Activated CD8-positive, alpha-beta memory T cell treated with anti-CD3 and anti-CD28 coated beads, Interleukin-2, amount 10 ng/mL, durations not matched to agents 7 days and 5 days (primary cell): ENCODE results near the gene CPED1. TPM values are rescaled to one million over a fixed set of nuclear protein-coding genes. Genes with fewer than 3 reads are reported as not detected.

Experiments
- ATAC-seq: fragments of 150-1000 bp; cut with Tn5 transposase; one replicate; pipeline ENCODE4 v1.10.0; 2021; ENCODE audit warnings: moderate library complexity
- CTCF ChIA-PET: fragments of 350-600 bp; sonication (Branson Sonifier 250); formaldehyde crosslinking; loops from one replicate; lab custom pipeline; 2021; ENCODE audit warnings: antibody characterized with exemption; lab: Charles Lee
- DNase-seq: peaks from one replicate; pipeline ENCODE4 v3.0.0-alpha.2; 2020
- H3K27ac Mint-ChIP-seq: one replicate; pipeline ENCODE4 v1.8.0; 2021; ENCODE audit warnings: mild to moderate bottlenecking, mixed read lengths
- H3K27me3 Mint-ChIP-seq: one replicate; pipeline ENCODE4 v1.8.0; 2021; ENCODE audit warnings: mixed read lengths
- H3K36me3 Mint-ChIP-seq: one replicate; pipeline ENCODE4 v1.8.0; 2021; ENCODE audit warnings: mild to moderate bottlenecking, mixed read lengths
- H3K4me1 Mint-ChIP-seq: one replicate; pipeline ENCODE4 v1.8.0; 2021; ENCODE audit warnings: mixed read lengths
- H3K4me3 Mint-ChIP-seq: one replicate; pipeline ENCODE4 v1.8.0; 2021; ENCODE audit warnings: mild to moderate bottlenecking, moderate library complexity, mixed read lengths
- H3K9me3 Mint-ChIP-seq: one replicate; pipeline ENCODE4 v1.8.0; 2022; ENCODE audit warnings: low read depth, mixed read lengths
- total RNA-seq, 2 experiments: library from RNA; stranded (reverse); gene quantifications; one replicate each; pipeline ENCODE4 v1.2.3, GENCODE V29; 2021

Gene CPED1
- total RNA-seq, 2 experiments from 2014 or later: 0.16 TPM; not detected in 1

DNA sequence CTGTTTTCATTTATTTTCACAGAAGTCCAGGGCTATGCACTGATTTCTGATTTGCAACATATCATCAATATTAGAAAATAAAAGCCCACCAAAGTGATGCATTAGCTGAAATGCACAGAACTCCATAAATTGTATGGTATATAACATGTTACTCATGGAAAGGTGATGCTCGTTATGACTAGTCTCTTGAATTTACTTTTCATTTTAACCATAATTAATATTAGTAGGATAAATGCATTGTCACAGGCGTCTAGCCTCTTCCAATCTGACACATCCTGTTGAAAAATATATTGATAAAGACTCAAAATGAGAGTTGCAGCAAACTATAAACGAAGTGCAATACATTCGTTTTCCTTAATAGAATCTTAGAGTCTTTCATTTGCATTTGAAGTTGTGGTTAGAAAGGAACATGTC, 92.4 kb downstream of the CPED1 start:
- Mint-ChIP-seq H3K27ac (no peak overlapping the region), H3K9me3 (no peaks in the 10 kb centered on the region), H3K4me1 (peaks cover 3% of the 10 kb centered on the region), H3K27me3 (peaks cover 31% of the 10 kb centered on the region), H3K4me3 (no peak overlapping the region), H3K36me3 (no peaks in the 10 kb centered on the region)
- DNase-seq (no peak), ATAC-seq (no peak)
- CTCF ChIA-PET: interaction anchor here (0.7 to 3.6 kb wide), 5 partner anchors 10 to 275 kb away, joined by 3 to 43 read pairs (median 4); partner anchors contain the start of gene CPED1

DNA sequence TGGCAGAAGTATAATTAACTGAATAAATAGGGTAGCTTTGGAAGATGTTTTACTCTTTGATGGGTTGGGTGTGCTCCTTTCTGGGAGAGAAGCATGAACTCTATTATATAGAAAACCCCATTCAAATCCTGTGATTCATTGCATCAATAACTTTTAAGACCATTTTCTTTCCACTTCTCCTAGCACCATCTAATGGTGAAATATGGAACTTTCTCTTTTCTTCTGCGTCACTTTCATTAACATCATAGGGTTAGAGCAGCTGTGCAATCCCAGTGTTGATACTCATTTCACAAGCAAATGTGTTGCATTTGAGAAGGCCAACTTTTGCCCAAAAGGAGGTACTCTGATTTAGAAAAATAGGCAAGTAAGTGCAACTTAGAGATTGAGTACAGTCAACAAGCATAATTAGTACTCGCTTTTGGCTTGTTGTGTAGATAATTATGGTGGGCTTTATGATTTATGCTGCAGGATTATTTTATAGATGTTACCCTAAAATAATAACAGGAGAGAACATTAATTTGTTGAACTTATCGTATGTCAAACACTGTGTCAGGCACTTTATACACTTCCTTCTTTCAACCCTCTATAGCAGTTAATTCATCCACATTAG, 92.9 kb downstream of the CPED1 start:
- H3K27ac Mint-ChIP-seq: no peak overlapping the region
- no peak overlapping the region for H3K4me3 Mint-ChIP-seq
- H3K4me1 Mint-ChIP-seq: peaks cover 3% of the 10 kb centered on the region
- DNase-seq (no peak), ATAC-seq (peak; percentile 81)
- H3K27me3 Mint-ChIP-seq: peaks cover 30% of the 10 kb centered on the region
- CTCF ChIA-PET: interaction anchor here (0.7 to 3.6 kb wide), 7 partner anchors 11 to 290 kb away, joined by 3 to 43 read pairs (median 5); partner anchors contain the start of gene CPED1
- no peaks in the 10 kb centered on the region for H3K9me3 Mint-ChIP-seq
- H3K36me3 Mint-ChIP-seq: no peaks in the 10 kb centered on the region

DNA sequence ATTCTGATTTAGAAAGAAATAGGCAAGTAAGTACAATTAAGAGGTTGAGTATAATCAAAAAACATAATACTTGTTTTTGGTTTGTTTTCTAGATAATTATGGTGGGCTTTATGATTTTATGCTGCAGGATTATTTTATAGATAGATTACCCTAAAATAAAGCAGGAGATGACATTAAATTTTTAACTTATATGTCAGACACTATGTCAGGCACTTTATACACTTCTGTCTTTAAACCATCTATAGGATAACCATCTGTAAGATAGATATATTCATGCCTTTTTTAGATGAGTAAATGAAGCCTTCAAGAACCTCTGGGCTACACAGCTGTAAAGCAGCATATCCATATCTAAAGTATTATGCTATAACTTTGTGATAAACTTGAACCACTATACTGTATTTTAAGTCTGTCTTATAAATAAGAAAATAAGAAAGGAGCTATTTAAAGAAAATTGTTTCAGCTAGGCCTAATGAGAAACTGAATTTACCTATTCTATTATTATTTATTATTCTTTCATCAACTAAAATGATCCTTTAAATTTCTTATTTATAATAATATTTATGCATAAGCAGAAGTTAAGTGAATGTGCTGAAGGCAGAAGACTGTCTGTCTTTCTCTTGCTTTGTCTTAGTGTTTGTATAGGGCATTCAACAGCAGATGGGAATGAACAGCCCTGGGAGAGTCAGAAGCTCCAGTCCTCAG, 94.0 kb downstream of the CPED1 start:
- CTCF ChIA-PET: interaction anchor here (1.5 to 3.6 kb wide), 4 partner anchors 10 to 291 kb away, joined by 5 to 43 read pairs (median 11); partner anchors contain the start of gene CPED1
- ATAC-seq (no peak), DNase-seq (no peak)
- H3K27ac Mint-ChIP-seq: no peak overlapping the region
- H3K27me3 Mint-ChIP-seq: peaks cover 29% of the 10 kb centered on the region
- no peak overlapping the region for H3K4me3 Mint-ChIP-seq
- H3K9me3 Mint-ChIP-seq: no peaks in the 10 kb centered on the region
- no peaks in the 10 kb centered on the region for H3K36me3 Mint-ChIP-seq
- H3K4me1 Mint-ChIP-seq: no peaks in the 10 kb centered on the region

DNA sequence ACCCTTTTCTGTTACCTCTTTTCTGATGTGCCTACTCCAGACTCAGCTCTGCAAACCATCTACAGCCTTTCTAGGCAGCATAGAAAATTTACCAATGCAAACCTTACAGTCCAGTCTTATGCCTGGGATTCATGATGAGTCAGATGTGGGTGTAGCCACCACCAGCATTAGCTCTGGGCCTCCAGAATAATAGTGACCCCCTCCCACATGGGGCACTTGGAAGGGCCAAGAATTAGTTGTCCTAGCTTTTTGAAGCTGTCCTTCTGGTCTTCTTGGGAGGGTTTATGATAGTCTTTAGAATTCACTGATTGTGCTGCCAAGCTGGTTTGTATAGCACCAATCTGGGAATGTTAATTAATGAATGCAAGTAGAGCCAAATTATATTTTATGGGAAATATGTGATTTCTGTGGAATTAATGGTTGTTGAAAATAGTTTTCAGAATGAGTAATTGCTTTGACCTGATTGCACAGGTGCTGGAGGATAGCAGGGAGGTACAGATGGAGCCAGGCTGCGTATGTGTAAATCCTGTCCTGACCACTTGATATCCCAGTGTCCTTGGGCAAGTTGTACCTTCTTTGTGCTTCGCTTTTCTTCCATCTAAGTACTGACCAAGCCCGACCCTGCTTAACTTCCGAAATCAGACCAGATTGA, 94.8 kb downstream of the CPED1 start:
- no peak for ATAC-seq
- H3K27me3 Mint-ChIP-seq: peaks cover 24% of the 10 kb centered on the region
- H3K4me1 Mint-ChIP-seq: no peaks in the 10 kb centered on the region
- no peaks in the 10 kb centered on the region for H3K36me3 Mint-ChIP-seq
- CTCF ChIA-PET: interaction anchor here (1.8 to 3.6 kb wide), 3 partner anchors 96 to 292 kb away, joined by 5 to 43 read pairs (median 16); partner anchors contain the start of gene CPED1
- H3K9me3 Mint-ChIP-seq: no peaks in the 10 kb centered on the region
- H3K27ac Mint-ChIP-seq: no peak overlapping the region
- DNase-seq: no peak
- H3K4me3 Mint-ChIP-seq: no peak overlapping the region

DNA sequence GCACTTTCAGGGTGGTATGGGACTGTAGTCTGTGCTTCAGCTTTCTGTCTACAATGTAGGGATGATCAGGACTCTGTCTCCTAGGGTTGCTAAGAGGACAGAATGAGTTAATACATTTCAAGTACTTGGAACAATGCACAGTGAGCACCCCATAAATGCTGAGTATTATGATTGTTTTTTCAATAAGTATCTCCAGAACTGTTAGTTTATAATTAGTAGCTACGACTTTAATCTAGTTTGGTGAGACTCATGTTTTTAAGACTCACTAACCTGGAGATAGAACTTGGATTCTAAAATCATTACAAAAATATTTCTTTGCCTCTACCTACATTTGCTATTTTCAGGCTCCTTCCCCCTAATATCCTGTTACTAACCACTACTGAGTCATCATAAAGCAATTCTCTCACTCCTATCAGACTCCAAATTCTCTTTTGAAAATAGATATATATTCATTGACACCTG, 95.3 kb downstream of the CPED1 start:
- Mint-ChIP-seq H3K4me1 (no peaks in the 10 kb centered on the region), H3K36me3 (no peaks in the 10 kb centered on the region), H3K27me3 (peaks cover 22% of the 10 kb centered on the region), H3K4me3 (no peak overlapping the region), H3K27ac (no peak overlapping the region), H3K9me3 (no peaks in the 10 kb centered on the region)
- no peak for ATAC-seq
- CTCF ChIA-PET: interaction anchor here (1.2 to 3.6 kb wide), 4 partner anchors 12 to 278 kb away, joined by 3 to 43 read pairs (median 10); partner anchors contain the start of gene CPED1
- DNase-seq: no peak

DNA sequence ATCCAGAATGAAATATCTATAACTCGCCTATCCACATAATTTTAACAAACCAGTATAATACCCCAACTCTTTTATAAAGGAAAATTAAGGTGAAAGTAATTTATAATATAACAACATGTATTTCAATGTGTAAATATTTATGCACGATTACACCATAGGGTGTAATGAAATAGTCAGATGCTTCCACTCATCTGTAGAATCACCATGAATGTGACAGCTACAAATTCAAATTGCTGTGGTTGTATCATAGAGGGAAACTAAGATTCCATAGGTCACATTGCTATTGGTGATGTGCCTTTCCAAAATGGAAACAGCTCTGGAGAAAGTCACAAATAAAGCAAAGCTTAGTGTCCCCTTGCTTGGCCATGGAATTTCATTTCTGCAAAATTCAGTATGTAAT, 95.7 kb downstream of the CPED1 start:
- H3K27me3 Mint-ChIP-seq: peaks cover 20% of the 10 kb centered on the region
- H3K36me3 Mint-ChIP-seq: no peaks in the 10 kb centered on the region
- CTCF ChIA-PET: interaction anchor here (1.2 to 3.6 kb wide), 3 partner anchors 13 to 278 kb away, joined by 3 to 16 read pairs (median 4); no protein-coding TSS in a partner anchor
- no peaks in the 10 kb centered on the region for H3K9me3 Mint-ChIP-seq
- DNase-seq (no peak), ATAC-seq (no peak)
- H3K4me3 Mint-ChIP-seq: no peak overlapping the region
- H3K4me1 Mint-ChIP-seq: no peaks in the 10 kb centered on the region
- no peak overlapping the region for H3K27ac Mint-ChIP-seq

DNA sequence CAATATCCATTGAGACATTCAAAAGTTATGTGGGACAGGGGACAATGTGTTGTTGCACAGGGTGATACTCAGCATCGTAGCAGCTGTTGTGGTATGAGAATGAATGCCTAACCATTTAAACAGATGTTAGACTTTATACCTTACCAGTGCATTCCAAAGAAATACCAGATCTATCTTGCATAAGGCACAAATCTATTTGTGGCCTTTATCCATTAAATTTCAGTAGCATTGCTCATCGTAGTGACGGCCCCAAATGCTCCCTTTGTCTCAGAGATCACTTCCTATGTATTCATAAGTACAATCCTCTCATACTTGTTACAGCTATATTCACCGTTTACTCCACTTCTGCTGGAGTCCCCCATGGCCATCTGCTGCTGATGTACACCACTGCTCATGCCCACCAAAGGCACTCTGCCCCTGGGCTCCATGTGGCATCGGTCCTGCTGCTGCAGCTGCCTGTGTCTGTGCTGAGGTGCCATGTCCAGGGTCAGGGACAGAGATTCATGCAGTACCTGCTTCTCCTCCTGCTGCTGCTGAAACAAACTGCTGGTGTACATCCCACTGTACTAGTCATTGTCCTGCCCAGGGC, 96.3 kb downstream of the CPED1 start:
- CTCF ChIA-PET: interaction anchor here (1.2 to 1.3 kb wide), 2 partner anchors 13 to 23 kb away, joined by 3 to 4 read pairs; no protein-coding TSS in a partner anchor

DNA sequence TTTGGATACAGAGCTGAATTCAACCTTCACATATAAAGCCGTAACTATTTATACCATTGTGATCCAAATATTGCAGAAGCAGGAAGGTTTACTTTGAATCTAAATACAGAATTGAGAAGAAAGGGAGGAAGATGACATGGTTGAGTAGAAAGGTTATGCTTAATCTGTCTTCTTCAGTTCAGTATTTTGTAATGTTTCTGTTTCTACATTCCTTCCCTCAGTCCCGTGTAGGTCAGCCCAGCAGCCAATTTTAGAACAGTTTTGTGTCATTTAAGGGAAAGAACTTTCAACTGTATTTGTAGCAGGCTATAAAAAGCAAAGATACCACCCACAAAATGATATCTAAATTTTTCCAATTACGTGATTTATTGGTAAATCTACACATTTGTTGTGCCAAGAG, 97.4 kb downstream of the CPED1 start:
- no peak overlapping the region for H3K27ac Mint-ChIP-seq
- peaks cover 17% of the 10 kb centered on the region for H3K27me3 Mint-ChIP-seq
- no peaks in the 10 kb centered on the region for H3K9me3 Mint-ChIP-seq
- ATAC-seq (no peak), DNase-seq (no peak)
- no peaks in the 10 kb centered on the region for H3K4me1 Mint-ChIP-seq
- H3K36me3 Mint-ChIP-seq: no peaks in the 10 kb centered on the region
- CTCF ChIA-PET: no interaction called here
- H3K4me3 Mint-ChIP-seq: no peak overlapping the region

More for the DNA sequence above, 96.3 kb downstream of the CPED1 start:
- H3K27me3 Mint-ChIP-seq: peaks cover 20% of the 10 kb centered on the region
- ATAC-seq (no peak), DNase-seq (no peak)
- no peaks in the 10 kb centered on the region for H3K36me3 Mint-ChIP-seq
- no peaks in the 10 kb centered on the region for H3K4me1 Mint-ChIP-seq
- no peak overlapping the region for H3K4me3 Mint-ChIP-seq
- no peaks in the 10 kb centered on the region for H3K9me3 Mint-ChIP-seq
- no peak overlapping the region for H3K27ac Mint-ChIP-seq

DNA sequence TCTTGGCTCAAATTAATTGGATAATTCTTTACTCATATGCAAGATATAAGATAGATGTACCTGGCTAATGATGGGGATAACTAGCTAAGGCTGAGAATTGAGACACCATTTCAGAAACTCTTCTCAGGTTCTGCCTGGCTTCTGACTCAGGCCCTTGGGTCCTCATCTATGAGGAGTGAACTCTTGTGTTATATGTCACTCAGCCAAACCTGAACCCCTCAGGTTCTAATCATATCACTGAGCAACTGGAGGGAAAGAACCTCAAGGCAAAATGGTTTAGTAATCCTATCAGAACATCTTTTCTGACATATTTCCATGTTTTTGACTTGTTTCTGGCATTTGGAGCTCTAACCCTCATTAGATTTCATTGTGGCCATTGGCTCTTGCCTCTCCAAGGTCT, 100.4 kb downstream of the CPED1 start:
- no peaks in the 10 kb centered on the region for H3K4me1 Mint-ChIP-seq
- H3K36me3 Mint-ChIP-seq: no peaks in the 10 kb centered on the region
- peaks cover 14% of the 10 kb centered on the region for H3K27me3 Mint-ChIP-seq
- no peaks in the 10 kb centered on the region for H3K9me3 Mint-ChIP-seq
- ATAC-seq (no peak), DNase-seq (no peak)
- no peak overlapping the region for H3K27ac Mint-ChIP-seq
- no peak overlapping the region for H3K4me3 Mint-ChIP-seq
- CTCF ChIA-PET: no interaction called here

DNA sequence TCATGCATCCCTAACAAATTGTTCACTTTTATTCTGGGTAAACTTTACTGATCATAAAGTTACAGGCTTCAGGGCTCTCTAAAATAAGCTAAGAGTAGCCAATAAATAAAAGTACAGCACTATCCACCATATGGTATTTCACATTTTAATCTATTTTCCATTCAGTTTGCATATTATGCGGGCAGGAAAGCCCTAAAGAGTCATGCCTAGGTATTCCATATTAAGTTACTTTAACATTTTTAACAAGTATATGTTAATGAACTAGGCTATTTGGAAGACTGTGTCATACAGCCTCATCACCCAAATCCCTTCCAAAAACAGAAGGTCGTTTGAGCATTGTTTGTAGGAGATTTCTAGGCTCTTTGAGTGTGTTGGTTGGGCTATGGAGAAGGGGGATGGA, 106.3 kb downstream of the CPED1 start:
- no peaks in the 10 kb centered on the region for H3K9me3 Mint-ChIP-seq
- H3K36me3 Mint-ChIP-seq: no peaks in the 10 kb centered on the region
- H3K27me3 Mint-ChIP-seq: peaks cover 12% of the 10 kb centered on the region
- H3K4me3 Mint-ChIP-seq: no peak overlapping the region
- H3K4me1 Mint-ChIP-seq: no peaks in the 10 kb centered on the region
- ATAC-seq (no peak), DNase-seq (no peak)
- no peak overlapping the region for H3K27ac Mint-ChIP-seq
- CTCF ChIA-PET: no interaction called here

DNA sequence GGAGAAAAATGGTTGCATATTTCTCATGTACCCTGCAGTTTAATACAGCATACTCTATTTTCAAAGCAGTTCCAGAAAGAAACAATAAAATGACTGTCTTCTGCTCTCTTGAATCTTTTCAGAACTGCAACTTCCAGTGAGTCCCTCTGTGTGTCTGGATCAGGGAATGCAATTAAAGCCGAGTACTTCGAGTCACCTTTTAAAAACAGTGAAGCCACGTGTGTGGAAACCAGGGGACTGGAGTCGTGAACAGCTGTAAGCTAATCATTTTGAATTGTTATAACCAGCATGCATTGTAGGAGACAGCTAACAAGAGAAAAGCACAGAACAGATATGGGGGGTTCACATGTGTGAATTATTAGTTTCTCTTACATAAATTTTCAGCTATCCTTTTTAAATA, 109.1 kb downstream of the CPED1 start:
- peaks cover 26% of the 10 kb centered on the region for H3K27me3 Mint-ChIP-seq
- H3K36me3 Mint-ChIP-seq: no peaks in the 10 kb centered on the region
- H3K9me3 Mint-ChIP-seq: no peaks in the 10 kb centered on the region
- no peak overlapping the region for H3K4me3 Mint-ChIP-seq
- no peak for DNase-seq
- no peak overlapping the region for H3K27ac Mint-ChIP-seq
- no peaks in the 10 kb centered on the region for H3K4me1 Mint-ChIP-seq
- CTCF ChIA-PET: interaction anchor here (0.7 kb wide), 1 partner anchor 110 kb away, joined by 4 read pairs; no protein-coding TSS in a partner anchor
- no peak for ATAC-seq

DNA sequence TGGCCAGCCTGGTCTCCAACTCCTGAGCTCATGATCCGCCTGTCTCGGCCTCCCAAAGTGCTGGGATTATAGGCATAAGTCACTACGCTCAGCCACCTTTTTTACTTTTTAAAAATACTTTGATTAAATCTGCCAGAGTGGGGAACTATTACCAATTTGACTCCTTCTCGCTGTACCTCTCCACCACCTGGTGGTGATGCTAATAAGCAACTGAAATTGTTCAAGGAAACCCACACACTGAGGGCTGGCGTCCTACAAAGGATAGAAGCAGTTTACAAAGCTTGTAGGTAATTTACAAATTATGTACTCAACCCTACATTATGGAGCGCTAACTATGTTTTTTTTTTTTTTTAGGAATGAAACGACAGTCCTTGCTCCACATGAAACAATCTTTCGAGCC, 111.1 kb downstream of the CPED1 start:
- DNase-seq (no peak), ATAC-seq (no peak)
- Mint-ChIP-seq H3K27me3 (peaks cover 34% of the 10 kb centered on the region), H3K9me3 (no peaks in the 10 kb centered on the region), H3K4me1 (no peaks in the 10 kb centered on the region), H3K36me3 (no peaks in the 10 kb centered on the region), H3K27ac (no peak overlapping the region), H3K4me3 (no peak overlapping the region)
- CTCF ChIA-PET: interaction anchor here (2.4 kb wide), 1 partner anchor 9 kb away, joined by 7 read pairs; no protein-coding TSS in a partner anchor

DNA sequence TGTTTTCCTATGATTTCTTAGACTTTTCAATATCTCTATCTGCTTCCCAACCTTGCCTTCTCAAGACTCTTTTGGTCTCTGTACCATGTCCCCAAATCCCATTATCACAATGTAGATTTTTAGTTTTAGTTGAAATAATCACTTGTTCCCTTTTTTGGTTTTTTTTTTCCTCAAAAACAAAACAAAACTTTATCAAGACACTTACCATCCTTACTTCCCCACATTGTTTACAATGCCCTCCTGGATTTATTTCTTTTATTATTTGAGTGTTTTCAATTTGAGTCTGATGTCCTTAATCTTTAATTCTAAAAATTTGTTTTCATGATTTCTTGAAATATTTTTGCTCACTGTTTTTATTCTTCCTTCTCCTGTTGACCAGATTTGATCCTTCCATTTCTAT, 112.6 kb downstream of the CPED1 start:
- no peak overlapping the region for H3K27ac Mint-ChIP-seq
- H3K9me3 Mint-ChIP-seq: no peaks in the 10 kb centered on the region
- H3K36me3 Mint-ChIP-seq: no peaks in the 10 kb centered on the region
- ATAC-seq (no peak), DNase-seq (no peak)
- H3K4me3 Mint-ChIP-seq: no peak overlapping the region
- CTCF ChIA-PET: interaction anchor here (1.2 kb wide), 1 partner anchor 10 kb away, joined by 3 read pairs; no protein-coding TSS in a partner anchor
- peaks cover 29% of the 10 kb centered on the region for H3K27me3 Mint-ChIP-seq
- H3K4me1 Mint-ChIP-seq: no peaks in the 10 kb centered on the region
